22Rv1 (cell line): Measurements from ENCODE around the gene CRY1.

Experiments used
- ZFX ChIP-seq: fragments of 450-650 bp; IDR thresholded peaks from 2 replicates; pipeline ENCODE4 v1.6.1; 2017; ENCODE audit warnings: antibody characterized with exemption, borderline replicate concordance
- TF ChIP-seq, protein P1 (sequence below): fragments of 450-650 bp; IDR thresholded peaks from 2 replicates; pipeline ENCODE4 v1.5.1; 2017; ENCODE audit warnings: mild to moderate bottlenecking

DNA sequence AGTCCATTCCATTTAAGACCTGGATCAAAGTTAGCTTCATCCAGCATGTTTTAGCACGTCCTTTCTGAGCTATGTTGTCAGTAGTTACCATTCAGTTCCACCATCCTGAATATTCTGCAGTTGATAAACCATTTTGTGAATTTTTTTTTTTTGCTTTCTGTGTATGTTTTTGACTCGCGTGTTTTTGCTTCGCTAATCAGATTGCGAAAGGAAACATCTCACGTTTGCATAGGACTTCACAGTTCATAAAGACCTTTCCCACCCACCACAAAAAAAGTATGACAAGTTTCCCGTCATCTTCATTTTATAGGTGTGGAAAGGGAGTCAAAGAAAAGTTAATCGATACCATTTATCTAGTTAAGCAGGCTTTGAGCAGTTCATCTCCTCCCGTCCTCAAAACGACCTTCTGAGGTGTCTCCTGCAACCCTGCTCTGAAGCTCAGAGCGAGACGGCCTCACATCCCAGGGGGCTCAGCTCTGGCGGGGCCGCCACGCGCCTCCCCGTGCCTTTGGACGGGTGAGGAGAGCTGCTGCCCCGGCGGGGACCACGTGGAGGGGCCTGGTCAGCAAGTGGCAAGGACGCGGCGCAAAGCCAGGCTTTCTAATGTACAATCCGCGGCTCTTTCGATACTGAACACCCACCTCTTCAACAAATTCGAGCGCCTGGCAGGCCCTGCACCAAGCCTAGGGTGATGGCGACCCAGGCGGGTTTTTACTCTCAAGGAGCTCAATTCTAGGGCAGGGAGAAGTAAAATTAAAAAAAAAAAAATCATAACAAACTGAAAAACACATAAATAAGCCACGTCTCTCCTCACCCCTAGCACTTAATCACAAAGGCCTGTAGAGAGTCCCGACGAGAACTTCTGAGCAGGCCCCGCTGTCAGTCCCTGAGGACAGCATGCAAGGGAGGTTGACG, 138.6 kb downstream of the CRY1 start:
- TF ChIP-seq, protein P1, sequence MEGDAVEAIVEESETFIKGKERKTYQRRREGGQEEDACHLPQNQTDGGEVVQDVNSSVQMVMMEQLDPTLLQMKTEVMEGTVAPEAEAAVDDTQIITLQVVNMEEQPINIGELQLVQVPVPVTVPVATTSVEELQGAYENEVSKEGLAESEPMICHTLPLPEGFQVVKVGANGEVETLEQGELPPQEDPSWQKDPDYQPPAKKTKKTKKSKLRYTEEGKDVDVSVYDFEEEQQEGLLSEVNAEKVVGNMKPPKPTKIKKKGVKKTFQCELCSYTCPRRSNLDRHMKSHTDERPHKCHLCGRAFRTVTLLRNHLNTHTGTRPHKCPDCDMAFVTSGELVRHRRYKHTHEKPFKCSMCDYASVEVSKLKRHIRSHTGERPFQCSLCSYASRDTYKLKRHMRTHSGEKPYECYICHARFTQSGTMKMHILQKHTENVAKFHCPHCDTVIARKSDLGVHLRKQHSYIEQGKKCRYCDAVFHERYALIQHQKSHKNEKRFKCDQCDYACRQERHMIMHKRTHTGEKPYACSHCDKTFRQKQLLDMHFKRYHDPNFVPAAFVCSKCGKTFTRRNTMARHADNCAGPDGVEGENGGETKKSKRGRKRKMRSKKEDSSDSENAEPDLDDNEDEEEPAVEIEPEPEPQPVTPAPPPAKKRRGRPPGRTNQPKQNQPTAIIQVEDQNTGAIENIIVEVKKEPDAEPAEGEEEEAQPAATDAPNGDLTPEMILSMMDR, result no peak
- no peak for TF ChIP-seq ZFX
